ENCODE results near the gene PIH1D1. TPM values are rescaled to one million over a fixed set of nuclear protein-coding genes. Genes with fewer than 3 reads are reported as not detected.

The PIH1D1 gene
- total RNA-seq, 1 experiment from 2014 or later: 166 TPM

DNA sequence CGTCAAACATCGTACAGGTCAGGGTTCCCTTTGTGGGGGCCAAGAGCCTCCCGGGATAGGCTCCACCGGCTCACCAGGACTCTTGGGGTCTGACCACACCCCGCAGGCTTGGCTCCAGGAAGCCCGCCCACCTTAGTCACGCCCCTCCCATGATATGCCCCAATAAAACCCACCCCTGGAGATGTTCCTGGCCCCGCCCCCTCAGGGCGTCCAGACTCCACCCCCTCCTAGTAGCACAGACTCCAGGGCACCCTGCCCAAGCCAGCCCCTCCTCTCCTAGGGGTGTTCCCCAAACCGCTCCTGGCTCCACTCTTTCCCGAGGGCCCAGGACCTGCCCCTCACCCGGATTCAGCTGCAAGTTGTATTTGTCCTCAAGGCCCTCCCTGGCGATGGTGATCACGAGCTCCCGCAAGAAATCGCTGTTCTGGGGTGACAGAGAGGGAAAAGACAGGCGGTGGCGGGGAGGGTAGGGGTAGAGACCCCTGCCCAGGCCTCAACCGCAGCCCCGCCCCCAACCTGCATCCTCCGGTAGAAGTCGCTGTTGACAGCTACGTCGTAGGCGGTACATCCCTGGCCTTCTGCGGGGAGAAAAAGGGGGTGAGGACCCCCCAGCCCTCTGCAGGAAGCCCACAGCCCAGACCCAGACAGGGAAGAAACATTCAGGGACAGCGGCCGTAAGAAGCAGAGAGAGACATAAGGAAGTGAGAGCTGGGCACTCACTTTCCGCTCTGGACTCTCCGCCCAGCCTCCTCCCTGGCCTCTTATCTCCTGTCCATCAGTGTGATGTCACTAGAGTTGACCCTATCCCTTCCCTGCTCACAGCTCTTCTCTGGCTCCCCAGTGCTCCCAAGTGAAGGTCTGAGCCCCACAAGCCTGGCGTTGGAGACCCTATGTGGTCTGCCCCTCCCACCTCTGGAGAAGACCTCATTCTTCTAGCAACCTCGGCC lies 3.9 kb downstream of the PIH1D1 start:
- no peak overlapping the region for H3K4ac ChIP-seq (ENCODE audit: low read depth, low read length)
- H2BK15ac ChIP-seq (ENCODE audit: low read depth, low read length): no peak overlapping the region
- no peaks in the 10 kb centered on the region for H3K9me3 ChIP-seq (ENCODE audit: control insufficient read depth, low read depth, low read length)
- no peak overlapping the region for H4K91ac ChIP-seq (ENCODE audit: insufficient read length, low read depth, low read length)
- no peak overlapping the region for H3K23ac ChIP-seq (ENCODE audit: insufficient read length, low read depth, low read length)
- H3K27ac ChIP-seq (ENCODE audit: insufficient read length, low read depth, low read length): no peak overlapping the region
- no CpG with 5 or more reads among the region's 32 CpGs for WGBS (ENCODE audit: extremely low coverage, insufficient read length, low lambda C conversion rate)
- H2BK12ac ChIP-seq (ENCODE audit: insufficient read length, low read depth, low read length): no peak overlapping the region
- DNase-seq: peak; percentile 94
- H3K9me3 Mint-ChIP-seq: no peaks in the 10 kb centered on the region
- TF ChIP-seq, protein P1, sequence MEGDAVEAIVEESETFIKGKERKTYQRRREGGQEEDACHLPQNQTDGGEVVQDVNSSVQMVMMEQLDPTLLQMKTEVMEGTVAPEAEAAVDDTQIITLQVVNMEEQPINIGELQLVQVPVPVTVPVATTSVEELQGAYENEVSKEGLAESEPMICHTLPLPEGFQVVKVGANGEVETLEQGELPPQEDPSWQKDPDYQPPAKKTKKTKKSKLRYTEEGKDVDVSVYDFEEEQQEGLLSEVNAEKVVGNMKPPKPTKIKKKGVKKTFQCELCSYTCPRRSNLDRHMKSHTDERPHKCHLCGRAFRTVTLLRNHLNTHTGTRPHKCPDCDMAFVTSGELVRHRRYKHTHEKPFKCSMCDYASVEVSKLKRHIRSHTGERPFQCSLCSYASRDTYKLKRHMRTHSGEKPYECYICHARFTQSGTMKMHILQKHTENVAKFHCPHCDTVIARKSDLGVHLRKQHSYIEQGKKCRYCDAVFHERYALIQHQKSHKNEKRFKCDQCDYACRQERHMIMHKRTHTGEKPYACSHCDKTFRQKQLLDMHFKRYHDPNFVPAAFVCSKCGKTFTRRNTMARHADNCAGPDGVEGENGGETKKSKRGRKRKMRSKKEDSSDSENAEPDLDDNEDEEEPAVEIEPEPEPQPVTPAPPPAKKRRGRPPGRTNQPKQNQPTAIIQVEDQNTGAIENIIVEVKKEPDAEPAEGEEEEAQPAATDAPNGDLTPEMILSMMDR (conservative IDR thresholded peaks at IDR 0.05): no peak
- H3K9ac ChIP-seq (ENCODE audit: extremely low read depth, insufficient read length, low read length): no peak overlapping the region
- no peak overlapping the region for H3K18ac ChIP-seq (ENCODE audit: insufficient read length, low read depth, low read length)
- peaks cover 39 to 53% (median 50%) of the 10 kb centered on the region in 3 experiments for H3K36me3 Mint-ChIP-seq (ENCODE audit: insufficient read depth in 1 of 3, low read depth in 3 of 3)
- H2BK20ac ChIP-seq (ENCODE audit: low read depth, low read length, poor library complexity, severe bottlenecking): no peak overlapping the region
- H3K27me3 Mint-ChIP-seq (ENCODE audit: low read depth): peaks cover 2% of the 10 kb centered on the region; the same call in 1 of the 2 replicates
- H2BK5ac ChIP-seq (ENCODE audit: insufficient read length, low read length): no peak overlapping the region
- H3T11ph ChIP-seq (ENCODE audit: low read length): no peak overlapping the region
- H3K56ac ChIP-seq (ENCODE audit: insufficient read length, low read depth, low read length): no peak overlapping the region
- H2AFZ ChIP-seq (ENCODE audit: low read length): no peak overlapping the region
- H3K4me2 ChIP-seq (ENCODE audit: insufficient read depth, insufficient read length, low read length): no peak overlapping the region
- no peak overlapping the region for H2AK5ac ChIP-seq (ENCODE audit: insufficient read length, low read length)
- H2BK120ac ChIP-seq (ENCODE audit: low read depth, low read length, poor library complexity, severe bottlenecking): no peak overlapping the region
- no peak overlapping the region; the same call in 1 of the 2 replicates for H3K14ac ChIP-seq (ENCODE audit: insufficient read depth, low read length)
- H3K4me1 Mint-ChIP-seq: peaks cover 17 to 38% of the 10 kb centered on the region in 2 experiments
- no peaks in the 10 kb centered on the region for H3K27me3 ChIP-seq (ENCODE audit: insufficient read depth, low read length)
- no peaks in the 10 kb centered on the region for H3K4me1 ChIP-seq (ENCODE audit: insufficient read depth, low read length)
- H4K20me1 ChIP-seq (ENCODE audit: control insufficient read depth, insufficient read depth, insufficient read length): no peaks in the 10 kb centered on the region
- no peaks in the 10 kb centered on the region; the same call in 1 of the 2 replicates for H3K79me2 ChIP-seq (ENCODE audit: insufficient read depth, low read length)
- H4K8ac ChIP-seq (replicated peaks; ENCODE audit: insufficient read length, low read depth, low read length): no peak overlapping the region
- no peak overlapping the region for H4K5ac ChIP-seq (ENCODE audit: insufficient read length, low read depth, low read length)
- H3K27ac Mint-ChIP-seq: peak overlapping the region in 2 of 3 experiments; percentile 66 to 86; a peak in 6 of 7 replicates
- H3K79me1 ChIP-seq (ENCODE audit: insufficient read depth, low read depth, low read length, poor library complexity, severe bottlenecking): peaks cover 4% of the 10 kb centered on the region
- peak overlapping the region; percentile 25 to 50; a peak in 3 of 5 replicates for H3K4me3 Mint-ChIP-seq
- H3K23me2 ChIP-seq (ENCODE audit: insufficient read length, low read depth, low read length, poor library complexity, severe bottlenecking): peaks cover 6% of the 10 kb centered on the region

All from H9 (cell line).